Osteocyte (in vitro differentiated cells): ENCODE measurements around the gene FAR1. TPM values are rescaled to one million over a fixed set of nuclear protein-coding genes. Genes with fewer than 3 reads are reported as not detected.

Experiments
- DNase-seq: peaks from one replicate; pipeline ENCODE4 v3.0.0; 2021; ENCODE audit warnings: mixed read lengths; ENCODE audit not compliant: unreplicated experiment; ENCODE audit errors: extremely low spot score
- H3K27ac Mint-ChIP-seq: one replicate; pipeline ENCODE4 v1.8.0; 2021; ENCODE audit warnings: mild to moderate bottlenecking, mixed read lengths; ENCODE audit not compliant: unreplicated experiment
- H3K27me3 Mint-ChIP-seq: one replicate; pipeline ENCODE4 v1.8.0; 2021; ENCODE audit warnings: mixed read lengths; ENCODE audit not compliant: unreplicated experiment
- H3K36me3 Mint-ChIP-seq: one replicate; pipeline ENCODE4 v1.8.0; 2021; ENCODE audit warnings: mixed read lengths; ENCODE audit not compliant: unreplicated experiment
- H3K4me1 Mint-ChIP-seq: one replicate; pipeline ENCODE4 v1.8.0; 2021; ENCODE audit warnings: mixed read lengths; ENCODE audit not compliant: unreplicated experiment
- H3K4me3 Mint-ChIP-seq: one replicate; pipeline ENCODE4 v1.8.0; 2021; ENCODE audit warnings: mild to moderate bottlenecking, moderate library complexity, mixed read lengths; ENCODE audit not compliant: unreplicated experiment
- H3K9me3 Mint-ChIP-seq: one replicate; pipeline ENCODE4 v1.8.0; 2021; ENCODE audit warnings: mixed read lengths; ENCODE audit not compliant: unreplicated experiment
- total RNA-seq: library from RNA; stranded (reverse); gene quantifications from 2 replicates; pipeline ENCODE4 v1.2.1, GENCODE V29; 2021
- TF ChIP-seq, protein P1 (sequence below): fragments of 200-600 bp; sonication (generic); IDR thresholded peaks from 2 replicates; pipeline ENCODE4 v1.5.0; 2021; ENCODE audit warnings: antibody characterized with exemption, mild to moderate bottlenecking, moderate library complexity

Gene FAR1
- total RNA-seq, 1 donor from 2014 or later, result 50.8 TPM

DNA sequence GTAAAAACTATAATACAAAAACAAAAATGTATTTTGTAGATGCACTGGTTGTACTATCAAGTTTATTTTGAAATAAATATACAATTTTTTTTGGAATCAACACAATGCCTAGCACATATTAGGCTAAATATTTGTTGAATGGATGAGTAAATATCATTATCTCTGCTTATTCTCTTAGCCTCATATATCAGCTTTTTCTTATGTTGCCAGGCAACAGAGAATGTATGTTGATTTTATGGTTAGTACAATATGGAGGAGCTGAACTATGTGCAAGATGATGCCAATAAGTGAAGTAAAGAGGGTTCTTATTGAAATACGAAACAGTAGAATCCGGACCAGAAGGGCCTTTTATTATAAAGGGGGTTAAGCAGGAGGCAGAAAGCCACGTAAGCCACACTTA, 94.9 kb downstream of the FAR1 start:
- H3K9me3 Mint-ChIP-seq, result no peaks in the 10 kb centered on the region
- TF ChIP-seq, protein P1, sequence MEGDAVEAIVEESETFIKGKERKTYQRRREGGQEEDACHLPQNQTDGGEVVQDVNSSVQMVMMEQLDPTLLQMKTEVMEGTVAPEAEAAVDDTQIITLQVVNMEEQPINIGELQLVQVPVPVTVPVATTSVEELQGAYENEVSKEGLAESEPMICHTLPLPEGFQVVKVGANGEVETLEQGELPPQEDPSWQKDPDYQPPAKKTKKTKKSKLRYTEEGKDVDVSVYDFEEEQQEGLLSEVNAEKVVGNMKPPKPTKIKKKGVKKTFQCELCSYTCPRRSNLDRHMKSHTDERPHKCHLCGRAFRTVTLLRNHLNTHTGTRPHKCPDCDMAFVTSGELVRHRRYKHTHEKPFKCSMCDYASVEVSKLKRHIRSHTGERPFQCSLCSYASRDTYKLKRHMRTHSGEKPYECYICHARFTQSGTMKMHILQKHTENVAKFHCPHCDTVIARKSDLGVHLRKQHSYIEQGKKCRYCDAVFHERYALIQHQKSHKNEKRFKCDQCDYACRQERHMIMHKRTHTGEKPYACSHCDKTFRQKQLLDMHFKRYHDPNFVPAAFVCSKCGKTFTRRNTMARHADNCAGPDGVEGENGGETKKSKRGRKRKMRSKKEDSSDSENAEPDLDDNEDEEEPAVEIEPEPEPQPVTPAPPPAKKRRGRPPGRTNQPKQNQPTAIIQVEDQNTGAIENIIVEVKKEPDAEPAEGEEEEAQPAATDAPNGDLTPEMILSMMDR, result no peak
- no peak overlapping the region for H3K27ac Mint-ChIP-seq
- no peak for DNase-seq
- H3K4me1 Mint-ChIP-seq, result peaks cover 4% of the 10 kb centered on the region
- H3K36me3 Mint-ChIP-seq, result no peaks in the 10 kb centered on the region
- no peak overlapping the region for H3K4me3 Mint-ChIP-seq
- no peaks in the 10 kb centered on the region for H3K27me3 Mint-ChIP-seq

DNA sequence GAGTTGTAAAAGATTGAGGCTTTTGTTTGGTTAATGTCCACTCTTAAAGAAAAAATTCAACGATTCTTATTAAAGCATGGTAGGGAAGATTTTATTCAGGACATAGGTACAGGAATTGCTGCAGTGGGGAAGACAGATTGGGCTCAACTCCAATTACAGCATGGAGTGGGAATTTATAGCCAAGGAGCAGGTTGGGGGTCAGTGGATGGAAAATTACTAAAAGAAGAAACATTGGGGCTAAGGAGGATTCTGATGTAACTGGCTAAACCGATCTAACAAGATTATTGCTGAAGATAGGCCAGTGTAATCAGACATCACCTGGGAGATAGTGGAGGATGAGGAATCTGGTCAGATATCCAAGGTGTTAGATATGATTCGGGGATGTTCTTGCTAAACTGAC, 97.4 kb downstream of the FAR1 start:
- Mint-ChIP-seq H3K36me3 (no peaks in the 10 kb centered on the region), H3K4me1 (peaks cover 4% of the 10 kb centered on the region), H3K9me3 (no peaks in the 10 kb centered on the region), H3K27ac (no peak overlapping the region), H3K27me3 (peaks cover 13% of the 10 kb centered on the region), H3K4me3 (no peak overlapping the region)
- TF ChIP-seq, protein P1, result no peak
- DNase-seq, result no peak

DNA sequence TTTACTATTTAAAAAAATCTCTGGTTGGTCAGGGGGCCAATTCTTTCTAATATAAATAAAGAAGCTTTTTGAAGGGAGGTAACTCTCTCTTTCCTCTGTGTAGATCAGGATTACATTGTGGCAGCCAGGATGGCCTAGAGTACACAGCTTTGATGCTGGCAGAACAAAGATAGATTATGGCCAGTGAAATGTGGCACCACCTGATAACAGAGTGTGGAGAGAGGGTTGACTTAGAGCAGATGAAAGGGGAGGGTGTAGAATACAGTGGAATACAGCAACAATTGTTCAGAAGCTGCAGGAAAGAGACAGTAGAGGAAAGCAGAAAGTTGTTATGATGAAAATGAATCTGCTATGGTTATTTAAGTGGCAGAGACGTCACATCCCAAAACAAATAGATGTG, 99.0 kb downstream of the FAR1 start:
- no peak overlapping the region for H3K4me3 Mint-ChIP-seq
- H3K36me3 Mint-ChIP-seq, result no peaks in the 10 kb centered on the region
- peaks cover 15% of the 10 kb centered on the region for H3K27me3 Mint-ChIP-seq
- DNase-seq, result no peak
- H3K4me1 Mint-ChIP-seq, result no peaks in the 10 kb centered on the region
- no peaks in the 10 kb centered on the region for H3K9me3 Mint-ChIP-seq
- H3K27ac Mint-ChIP-seq, result no peak overlapping the region
- TF ChIP-seq, protein P1, result no peak

DNA sequence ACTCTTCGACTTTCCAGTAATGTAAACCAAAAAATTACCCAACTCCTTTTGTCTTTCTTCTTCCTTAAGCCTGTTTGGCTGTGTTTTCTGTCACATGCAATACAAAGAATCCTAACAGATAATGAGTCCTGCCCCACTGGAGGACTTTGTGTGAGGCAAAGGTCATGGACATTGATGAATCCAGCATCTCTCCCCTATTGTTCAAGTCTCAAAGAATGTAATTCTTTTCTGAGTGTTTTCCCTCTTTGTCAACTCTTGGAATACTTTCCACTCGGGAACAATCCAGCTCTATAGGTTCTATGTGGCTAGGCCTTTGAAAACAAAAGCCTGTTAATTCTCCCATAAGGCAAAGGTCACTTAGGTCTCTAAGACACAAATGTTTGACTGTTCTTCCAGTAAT, 100.7 kb downstream of the FAR1 start:
- Mint-ChIP-seq H3K27ac (no peak overlapping the region), H3K36me3 (no peaks in the 10 kb centered on the region), H3K27me3 (peaks cover 26% of the 10 kb centered on the region), H3K9me3 (no peaks in the 10 kb centered on the region), H3K4me3 (no peak overlapping the region), H3K4me1 (no peaks in the 10 kb centered on the region)
- TF ChIP-seq, protein P1, result no peak
- DNase-seq, result no peak

DNA sequence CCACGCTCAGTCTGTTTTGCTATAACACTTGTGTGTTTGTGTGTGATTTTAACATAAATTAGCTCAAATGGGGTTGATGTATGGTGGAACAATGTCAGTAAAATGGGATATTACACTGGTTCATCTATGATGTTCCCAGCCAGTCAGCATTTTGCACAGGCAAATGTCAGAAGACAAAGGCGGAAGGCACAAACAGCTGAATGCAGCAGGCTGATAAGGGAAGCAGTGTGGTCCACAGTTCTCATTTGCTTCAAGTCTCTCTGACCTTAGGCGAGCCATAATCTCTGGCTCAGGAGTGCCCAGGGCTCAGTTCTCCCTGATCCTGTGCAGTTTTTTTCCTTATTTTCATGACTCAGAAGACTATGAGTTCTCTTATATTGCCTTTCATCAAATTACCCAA, 102.7 kb downstream of the FAR1 start:
- no peaks in the 10 kb centered on the region for H3K4me1 Mint-ChIP-seq
- TF ChIP-seq, protein P1, result no peak
- no peak overlapping the region for H3K27ac Mint-ChIP-seq
- no peak overlapping the region for H3K4me3 Mint-ChIP-seq
- peaks cover 32% of the 10 kb centered on the region for H3K27me3 Mint-ChIP-seq
- no peak for DNase-seq
- H3K36me3 Mint-ChIP-seq, result no peaks in the 10 kb centered on the region
- no peaks in the 10 kb centered on the region for H3K9me3 Mint-ChIP-seq
